DND-41 (cell line): ENCODE measurements around the gene RHOBTB3.

ENCODE experiments used
- ATAC-seq: fragments of 200-7000 bp; cut with Tn5 transposase; 3 replicates; pipeline ENCODE4 v1.9.1; 2021; ENCODE audit warnings: low read depth; ENCODE audit not compliant: insufficient read depth
- DNase-seq: peaks from one replicate; pipeline ENCODE4 v3.0.0-alpha.2; 2020
- H2AFZ ChIP-seq: 2 replicates; pipeline ENCODE4 v1.6.0; 2012; ENCODE audit warnings: low read depth, low read length
- H3K27ac ChIP-seq: 2 replicates; pipeline ENCODE4 v1.5.1; 2012; ENCODE audit warnings: low read length, inconsistent platforms
- H3K27me3 ChIP-seq: fragments of 200-600 bp; sonication (generic); 2 replicates; pipeline ENCODE4 v1.6.0; 2012; ENCODE audit warnings: low read length, mild to moderate bottlenecking, inconsistent platforms; ENCODE audit not compliant: insufficient read depth, poor library complexity
- H3K36me3 ChIP-seq: 2 replicates; pipeline ENCODE4 v1.5.1; 2012; ENCODE audit warnings: low read length, inconsistent platforms; ENCODE audit not compliant: insufficient read depth
- H3K4me1 ChIP-seq: 2 replicates; pipeline ENCODE4 v1.5.1; 2012; ENCODE audit warnings: mild to moderate bottlenecking, low read length; ENCODE audit not compliant: insufficient read depth
- H3K4me2 ChIP-seq: 2 replicates; pipeline ENCODE4 v1.6.0; 2012; ENCODE audit warnings: mild to moderate bottlenecking, moderate library complexity, low read length, inconsistent platforms; ENCODE audit not compliant: insufficient read depth
- H3K4me3 ChIP-seq, 2 experiments: fragments of 200-600 bp in 1 of 2; shearing (Covaris generic) in 1 of 2; 2 replicates each; pipeline ENCODE4 v1.5.1; 2012 to 2016; ENCODE audit warnings: inconsistent platforms in 2 of 2, low read length in 2 of 2, mild to moderate bottlenecking in 2 of 2, low read depth in 1 of 2, moderate library complexity in 1 of 2
- H3K79me2 ChIP-seq: 2 replicates; pipeline ENCODE4 v1.6.0; 2012; ENCODE audit warnings: low read length, inconsistent platforms; ENCODE audit not compliant: insufficient read depth
- H3K9ac ChIP-seq: 2 replicates; pipeline ENCODE4 v1.6.0; 2012; ENCODE audit warnings: low read depth, mild to moderate bottlenecking, inconsistent platforms, low read length, moderate library complexity
- H3K9me3 ChIP-seq: 2 replicates; pipeline ENCODE4 v1.5.1; 2012; ENCODE audit warnings: low read length, moderate library complexity, mild to moderate bottlenecking, inconsistent platforms; ENCODE audit not compliant: insufficient read depth, severe bottlenecking
- H4K20me1 ChIP-seq: 2 replicates; pipeline ENCODE4 v1.6.0; 2012; ENCODE audit warnings: low read length; ENCODE audit not compliant: insufficient read depth
- CTCF ChIP-seq: IDR thresholded peaks from 2 replicates; pipeline ENCODE4 v1.5.1; 2012; ENCODE audit warnings: borderline replicate concordance, low read length, moderate library complexity, mild to moderate bottlenecking; ENCODE audit not compliant: poor library complexity, severe bottlenecking; ENCODE audit errors: extremely low read depth
- EZH2 ChIP-seq: IDR thresholded peaks from 3 replicates; pipeline ENCODE4 v1.6.1; 2012; ENCODE audit warnings: borderline replicate concordance, low read depth, mild to moderate bottlenecking, moderate library complexity, low read length, inconsistent platforms; ENCODE audit not compliant: severe bottlenecking

RHOBTB3 gene

GRCh38 chr5:95780597-95780996, 49.5 kb downstream of the RHOBTB3 start:
- H3K27me3 ChIP-seq = no peaks in the 10 kb centered on the region
- no peak overlapping the region for H3K9ac ChIP-seq
- ATAC-seq (0 out of 3 replicates have a peak, but pooled peaks have one; percentile 3), DNase-seq (no peak)
- no peaks in the 10 kb centered on the region for H4K20me1 ChIP-seq
- H3K4me3 ChIP-seq = no peak overlapping the region
- H3K27ac ChIP-seq = no peak overlapping the region; the same call in 1 of the 2 replicates
- H3K4me2 ChIP-seq = no peak overlapping the region
- no peaks in the 10 kb centered on the region for H3K79me2 ChIP-seq
- peaks cover 5% of the 10 kb centered on the region for H3K4me1 ChIP-seq
- 0 out of 2 replicates have a peak, but pooled peaks cover 10% of the 10 kb centered on the region for H3K36me3 ChIP-seq
- no peak overlapping the region for H2AFZ ChIP-seq
- no peaks in the 10 kb centered on the region for H3K9me3 ChIP-seq
- TF ChIP-seq CTCF (no peak), EZH2 (no peak)

GRCh38 chr5:95781101-95781583, 50.0 kb downstream of the RHOBTB3 start:
- Histone ChIP-seq H3K4me2 (peak overlapping the region; percentile 49; the same call in 1 of the 2 replicates), H3K4me1 (peaks cover 5% of the 10 kb centered on the region), H3K79me2 (no peaks in the 10 kb centered on the region), H4K20me1 (no peaks in the 10 kb centered on the region), H3K27ac (no peak overlapping the region; the same call in 1 of the 2 replicates), H3K9ac (no peak overlapping the region), H3K36me3 (0 out of 2 replicates have a peak, but pooled peaks cover 10% of the 10 kb centered on the region), H3K9me3 (no peaks in the 10 kb centered on the region), H3K27me3 (no peaks in the 10 kb centered on the region), H2AFZ (peak overlapping the region; percentile 57), H3K4me3 (no peak overlapping the region)
- TF ChIP-seq EZH2 (no peak), CTCF (peak; percentile 87)
- ATAC-seq = peak; percentile 99
- peak; percentile 77 for DNase-seq

GRCh38 chr5:95782181-95782580, 51.0 kb downstream of the RHOBTB3 start:
- H3K27me3 ChIP-seq = no peaks in the 10 kb centered on the region
- H2AFZ ChIP-seq = no peak overlapping the region
- DNase-seq = no peak

More at GRCh38 chr5:95782181-95782580, 51.0 kb downstream of the RHOBTB3 start:
- Histone ChIP-seq H3K4me3 (no peak overlapping the region), H3K36me3 (0 out of 2 replicates have a peak, but pooled peaks cover 10% of the 10 kb centered on the region), H3K27ac (no peak overlapping the region), H3K4me2 (no peak overlapping the region), H3K9me3 (no peaks in the 10 kb centered on the region), H4K20me1 (no peaks in the 10 kb centered on the region), H3K9ac (no peak overlapping the region), H3K79me2 (no peaks in the 10 kb centered on the region), H3K4me1 (peaks cover 5% of the 10 kb centered on the region)
- ATAC-seq = no peak
- no peak for TF ChIP-seq CTCF
- TF ChIP-seq EZH2 = no peak
